Measurements from ENCODE around the gene SPSB4. TPM values are rescaled to one million over a fixed set of nuclear protein-coding genes. Genes with fewer than 3 reads are reported as not detected.

Gene SPSB4
- total RNA-seq, 2 donors from 2014 or later, result 0.76 to 3.1 TPM

DNA sequence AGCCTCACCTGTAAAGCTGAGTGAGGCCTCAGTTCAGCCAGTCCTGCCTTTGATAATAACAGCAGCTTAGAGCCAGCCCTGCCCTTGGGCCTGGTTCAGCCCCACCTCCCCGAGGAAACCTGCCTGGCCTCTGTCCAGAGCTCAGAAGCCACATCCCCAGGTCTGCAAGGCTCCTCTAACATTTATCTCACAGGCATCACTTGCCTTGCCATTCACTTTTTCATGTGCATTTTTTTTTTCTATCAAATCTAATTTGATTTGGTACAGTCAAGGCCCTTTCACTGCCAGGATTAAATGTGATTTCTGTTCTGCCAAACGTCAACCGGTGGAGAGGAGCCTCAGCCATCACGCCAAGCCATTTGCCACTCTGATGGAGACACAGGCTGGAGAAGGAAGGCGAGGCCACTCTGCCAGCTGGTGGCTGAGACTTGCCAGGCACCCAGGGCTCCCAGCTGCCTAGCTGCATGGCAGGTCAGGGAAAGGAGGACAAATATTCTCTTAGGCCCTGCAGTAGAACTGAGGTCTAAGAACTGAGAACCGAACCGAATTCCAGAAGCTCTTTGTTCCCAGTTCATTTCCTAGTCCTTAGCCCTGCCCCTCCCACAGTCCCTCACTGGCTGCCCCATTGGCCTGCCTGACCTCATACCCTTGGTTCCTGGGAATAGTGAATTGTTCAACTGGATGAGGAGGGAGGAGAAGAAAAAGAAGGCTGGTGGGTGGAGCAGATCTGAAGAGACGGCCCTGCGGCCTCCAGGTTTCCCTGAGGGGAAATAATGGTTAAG is 76.4 kb downstream of the SPSB4 start:
- no peak for DNase-seq (ENCODE audit: low spot score)

GRCh38 chr3:141128126-141128777 is 77.1 kb downstream of the SPSB4 start:
- DNase-seq (ENCODE audit: low spot score), result no peak
- intact Hi-C loops (cut with DNase I), result loop anchor here in 1 of 2 donors (1.0 kb wide), 1 partner anchor 26 kb away; no protein-coding TSS in a partner anchor

More for the DNA sequence above, 76.4 kb downstream of the SPSB4 start:
- intact Hi-C loops (cut with DNase I), result loop anchor here in 1 of 2 donors (1.0 kb wide), 1 partner anchor 27 kb away; no protein-coding TSS in a partner anchor

DNA sequence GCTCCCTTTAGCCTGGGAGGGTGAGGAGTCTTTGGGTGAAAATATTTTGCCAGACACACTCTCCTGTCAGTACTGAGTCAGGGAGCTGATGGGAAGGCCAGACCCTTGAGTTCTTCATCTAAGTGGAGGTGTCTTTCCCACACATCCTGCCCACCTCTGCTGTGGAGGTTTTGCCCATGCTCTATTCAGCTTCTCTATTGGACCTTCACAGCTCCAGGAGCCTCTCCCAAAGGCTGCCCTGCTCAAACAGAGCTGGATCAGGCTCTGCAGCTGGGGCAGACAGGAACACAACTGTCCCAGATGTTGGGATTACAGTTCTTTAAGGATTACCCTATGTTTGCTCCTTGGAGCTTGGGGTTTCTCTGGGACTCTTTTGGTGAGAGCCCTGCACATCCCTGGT is 77.9 kb downstream of the SPSB4 start:
- DNase-seq (ENCODE audit: low spot score), result no peak
- intact Hi-C loops (cut with DNase I), result no loop called here

DNA sequence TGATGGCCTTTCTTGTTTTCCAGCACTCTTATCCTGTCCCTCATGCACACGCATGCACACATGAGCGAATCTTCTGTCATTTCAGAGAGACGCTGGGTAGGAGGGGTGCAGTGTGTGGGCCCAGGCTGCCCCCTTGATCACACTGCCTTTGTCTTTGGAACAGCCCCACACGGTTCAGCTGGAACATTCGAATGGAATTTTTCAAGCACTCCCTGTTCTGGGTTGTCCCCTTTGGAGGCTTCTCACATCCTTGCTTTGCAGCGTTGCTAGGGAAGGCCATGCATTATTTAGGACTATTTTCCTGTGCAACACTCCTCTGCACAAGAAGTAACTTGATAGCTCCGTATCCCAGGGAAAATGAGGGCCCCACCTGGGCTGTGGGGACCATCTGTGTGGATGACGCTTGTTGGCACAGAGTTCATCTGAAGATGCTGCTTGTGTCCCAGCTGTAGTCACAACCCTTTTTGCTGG is 78.4 kb downstream of the SPSB4 start:
- intact Hi-C loops (cut with DNase I), result no loop called here
- DNase-seq (ENCODE audit: low spot score), result no peak

- DNase-seq (ENCODE audit: low spot score), result no peak
- intact Hi-C loops (cut with DNase I), result no loop called here
These were observed 92.4 kb downstream of the SPSB4 start for GRCh38 chr3:141143517-141143916.

DNA sequence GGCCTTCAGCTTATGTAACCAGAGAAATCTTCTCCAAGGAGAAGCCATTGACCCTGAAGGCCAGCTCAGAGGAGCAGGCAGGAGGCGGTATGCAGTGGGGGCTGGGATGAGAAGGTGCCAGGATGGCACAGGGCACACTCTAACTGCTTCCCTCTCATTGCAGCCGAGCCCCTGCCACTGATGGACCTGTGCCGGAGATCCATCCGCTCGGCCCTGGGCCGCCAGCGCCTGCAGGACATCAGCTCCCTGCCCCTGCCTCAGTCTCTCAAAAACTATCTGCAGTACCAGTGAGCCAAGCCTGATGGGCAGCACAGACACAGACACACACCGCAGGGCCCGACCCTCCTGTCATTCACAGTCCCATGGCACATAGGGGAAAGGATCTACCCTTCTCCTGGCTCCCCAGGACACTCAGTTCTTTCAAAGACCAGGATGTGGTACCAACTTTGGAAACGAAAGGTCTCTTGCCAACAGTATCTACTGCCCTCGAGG is 95.9 kb downstream of the SPSB4 start:
- intact Hi-C loops (cut with DNase I), result no loop called here
- DNase-seq (ENCODE audit: low spot score), result no peak

DNA sequence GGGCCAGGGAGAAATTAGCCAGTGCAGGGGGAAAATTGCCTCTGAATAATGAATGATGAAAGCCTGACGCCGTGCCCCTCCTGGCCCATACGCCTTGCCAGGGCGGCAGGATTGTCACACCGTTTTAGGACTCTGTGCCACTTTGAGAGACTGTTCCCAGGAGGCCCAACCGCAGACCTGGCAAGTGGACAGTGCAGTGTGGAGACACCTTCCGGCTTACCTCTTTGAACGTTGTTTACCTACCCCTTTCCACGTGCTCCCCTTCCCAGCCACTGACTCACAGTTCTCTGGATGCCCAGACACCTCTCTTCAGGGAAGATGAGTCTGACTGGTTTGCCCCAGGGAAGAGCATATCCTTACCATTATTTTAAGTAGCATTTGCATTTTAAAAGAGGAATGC is 96.5 kb downstream of the SPSB4 start:
- no peak for DNase-seq (ENCODE audit: low spot score)
- intact Hi-C loops (cut with DNase I), result no loop called here

GRCh38 chr3:141148169-141148568 is 97.0 kb downstream of the SPSB4 start:
- no peak for DNase-seq (ENCODE audit: low spot score)
- intact Hi-C loops (cut with DNase I), result no loop called here

DNA sequence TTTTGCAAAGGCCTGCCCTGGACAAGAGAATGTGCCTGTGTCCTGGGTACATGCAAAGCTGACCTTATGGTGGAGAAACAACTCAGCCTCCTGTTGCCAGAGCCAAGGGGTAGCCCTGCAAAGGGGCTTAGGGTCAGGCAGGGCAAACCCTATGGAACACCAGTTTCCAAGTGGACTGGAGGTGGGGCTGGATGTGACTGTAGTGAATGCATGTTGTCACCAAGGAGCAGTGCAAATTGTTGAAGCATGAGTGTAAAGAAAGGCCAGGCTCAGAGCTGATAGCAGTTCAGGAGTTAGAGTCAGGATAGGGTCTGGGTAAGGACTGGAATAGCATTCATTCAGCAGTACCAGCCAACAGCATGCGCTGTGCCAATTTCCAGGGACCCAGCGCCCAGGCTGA is 97.6 kb downstream of the SPSB4 start:
- DNase-seq (ENCODE audit: low spot score), result no peak
- intact Hi-C loops (cut with DNase I), result no loop called here

GRCh38 chr3:141150081-141150830 is 99.1 kb downstream of the SPSB4 start:
- intact Hi-C loops (cut with DNase I), result no loop called here
- DNase-seq (ENCODE audit: low spot score), result peak; percentile 73

- intact Hi-C loops (cut with DNase I), result no loop called here
- DNase-seq (ENCODE audit: low spot score), result no peak
These were observed 99.8 kb downstream of the SPSB4 start for GRCh38 chr3:141150931-141151330.

GRCh38 chr3:141151439-141151838 is 100.3 kb downstream of the SPSB4 start:
- intact Hi-C loops (cut with DNase I), result no loop called here

GRCh38 chr3:141152130-141152529 is 101.0 kb downstream of the SPSB4 start:
- intact Hi-C loops (cut with DNase I), result no loop called here
- DNase-seq (ENCODE audit: low spot score), result no peak

More at GRCh38 chr3:141151439-141151838, 100.3 kb downstream of the SPSB4 start:
- DNase-seq (ENCODE audit: low spot score), result peak; percentile 72

- DNase-seq (ENCODE audit: low spot score), result no peak
- intact Hi-C loops (cut with DNase I), result no loop called here
These were observed 101.9 kb downstream of the SPSB4 start for GRCh38 chr3:141152801-141153678.

DNA sequence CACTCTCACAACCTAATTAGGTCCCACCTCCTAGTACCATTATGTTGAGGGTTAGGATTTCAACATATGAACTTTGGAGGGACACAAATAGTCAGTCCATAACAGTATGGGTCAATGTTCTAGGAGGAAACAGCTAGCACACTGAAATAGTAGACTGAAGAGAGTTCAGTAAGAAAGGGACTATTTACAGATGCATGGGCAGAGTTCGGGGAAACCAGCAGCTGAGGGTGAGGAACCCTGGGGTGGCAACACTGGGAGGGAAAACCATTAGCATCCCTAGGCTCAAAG is 102.5 kb downstream of the SPSB4 start:
- DNase-seq (ENCODE audit: low spot score), result no peak
- intact Hi-C loops (cut with DNase I), result no loop called here

GRCh38 chr3:141164852-141165251 is 113.7 kb downstream of the SPSB4 start:
- DNase-seq (ENCODE audit: low spot score), result no peak
- intact Hi-C loops (cut with DNase I), result no loop called here

GRCh38 chr3:141167681-141168080 is 116.5 kb downstream of the SPSB4 start:
- intact Hi-C loops (cut with DNase I), result no loop called here
- no peak for DNase-seq (ENCODE audit: low spot score)

DNA sequence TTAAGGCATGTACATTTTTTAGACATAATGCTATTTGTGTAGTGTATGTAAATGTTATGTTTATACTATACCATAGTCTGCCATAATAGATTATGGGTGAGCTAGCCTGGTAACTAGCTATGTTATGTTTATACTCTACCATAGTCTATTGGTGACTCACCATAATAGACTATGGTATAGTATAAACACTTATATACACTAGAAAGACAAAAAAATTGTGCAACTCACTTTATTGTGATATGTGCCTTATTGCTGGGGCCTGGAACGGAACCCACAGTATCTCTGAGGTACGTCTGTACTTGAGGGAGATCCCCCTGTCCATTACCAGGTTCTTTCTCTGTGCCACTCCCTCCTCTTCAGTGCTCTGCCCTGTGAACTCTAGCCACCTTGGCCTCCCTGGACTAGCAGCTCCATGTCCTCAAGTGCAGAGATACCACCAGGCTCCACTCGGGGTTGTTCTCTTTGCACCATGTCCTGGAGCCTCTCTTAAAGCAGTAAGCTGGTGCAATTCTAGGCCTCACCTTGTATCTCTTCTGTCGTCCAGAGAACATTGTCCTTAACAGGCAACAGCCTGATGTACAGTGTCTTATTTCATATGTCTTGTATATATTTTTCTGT is 119.6 kb downstream of the SPSB4 start:
- intact Hi-C loops (cut with DNase I), result no loop called here
- no peak for DNase-seq (ENCODE audit: low spot score)

- peak; percentile 55 for DNase-seq (ENCODE audit: low spot score)
- intact Hi-C loops (cut with DNase I), result no loop called here
These were observed 123.5 kb downstream of the SPSB4 start for GRCh38 chr3:141174674-141175073.

All from posterior vena cava (tissue), 2 donors.